HL-60 (cell line): ENCODE measurements around the gene GALNT14.

Experiments used
- POLR2AphosphoS5 ChIP-seq: IDR thresholded peaks from 2 replicates; pipeline ENCODE4 v1.6.1; 2012; ENCODE audit warnings: low read depth
- TF ChIP-seq, protein P1 (sequence below): IDR thresholded peaks from one replicate; pipeline ENCODE4 v1.5.1; 2011; ENCODE audit warnings: low read length, control low read depth, inconsistent platforms; ENCODE audit not compliant: insufficient read depth
- TF ChIP-seq, protein P2 (sequence below): IDR thresholded peaks from 2 replicates; pipeline ENCODE4 v1.6.1; 2012; ENCODE audit warnings: low read depth; ENCODE audit not compliant: insufficient replicate concordance

DNA sequence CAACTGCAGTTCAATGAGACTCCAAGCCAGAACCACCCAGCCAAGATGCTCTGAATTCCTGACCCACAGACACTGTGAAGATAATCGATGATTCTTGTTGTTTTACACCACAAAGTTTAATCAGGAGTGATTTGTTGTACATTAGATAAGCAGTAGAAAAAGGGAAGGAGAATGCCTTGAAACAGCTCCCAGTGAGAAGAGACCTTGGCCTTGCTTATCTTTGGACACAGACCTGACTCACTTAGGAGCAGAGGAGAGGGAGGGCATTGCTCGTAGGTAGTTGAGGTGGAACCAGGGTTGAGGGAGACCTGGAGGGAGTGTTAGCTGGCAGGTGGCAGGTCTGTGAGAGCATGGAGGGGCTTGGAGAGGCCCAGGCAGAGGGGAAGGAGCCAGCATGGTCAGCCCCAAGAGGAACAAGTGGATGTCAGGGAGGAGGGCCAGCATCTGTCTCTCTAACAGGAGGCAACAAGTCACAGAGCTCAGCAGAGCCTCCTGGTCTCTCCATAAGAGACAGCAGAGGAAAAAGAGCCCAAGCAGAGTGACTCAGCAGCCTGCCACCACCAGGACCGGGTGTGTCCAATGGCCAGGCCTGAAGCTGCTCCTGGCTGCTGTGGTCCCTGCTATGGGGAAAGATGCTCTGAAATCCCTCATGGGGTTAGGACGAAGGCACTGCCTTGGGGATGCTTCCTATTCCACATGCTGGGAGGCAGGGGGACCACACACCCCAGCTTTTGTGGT lies 169.4 kb downstream of the GALNT14 start:
- TF ChIP-seq, protein P1, sequence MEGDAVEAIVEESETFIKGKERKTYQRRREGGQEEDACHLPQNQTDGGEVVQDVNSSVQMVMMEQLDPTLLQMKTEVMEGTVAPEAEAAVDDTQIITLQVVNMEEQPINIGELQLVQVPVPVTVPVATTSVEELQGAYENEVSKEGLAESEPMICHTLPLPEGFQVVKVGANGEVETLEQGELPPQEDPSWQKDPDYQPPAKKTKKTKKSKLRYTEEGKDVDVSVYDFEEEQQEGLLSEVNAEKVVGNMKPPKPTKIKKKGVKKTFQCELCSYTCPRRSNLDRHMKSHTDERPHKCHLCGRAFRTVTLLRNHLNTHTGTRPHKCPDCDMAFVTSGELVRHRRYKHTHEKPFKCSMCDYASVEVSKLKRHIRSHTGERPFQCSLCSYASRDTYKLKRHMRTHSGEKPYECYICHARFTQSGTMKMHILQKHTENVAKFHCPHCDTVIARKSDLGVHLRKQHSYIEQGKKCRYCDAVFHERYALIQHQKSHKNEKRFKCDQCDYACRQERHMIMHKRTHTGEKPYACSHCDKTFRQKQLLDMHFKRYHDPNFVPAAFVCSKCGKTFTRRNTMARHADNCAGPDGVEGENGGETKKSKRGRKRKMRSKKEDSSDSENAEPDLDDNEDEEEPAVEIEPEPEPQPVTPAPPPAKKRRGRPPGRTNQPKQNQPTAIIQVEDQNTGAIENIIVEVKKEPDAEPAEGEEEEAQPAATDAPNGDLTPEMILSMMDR = no peak
- no peak for TF ChIP-seq POLR2AphosphoS5
- TF ChIP-seq, protein P2, sequence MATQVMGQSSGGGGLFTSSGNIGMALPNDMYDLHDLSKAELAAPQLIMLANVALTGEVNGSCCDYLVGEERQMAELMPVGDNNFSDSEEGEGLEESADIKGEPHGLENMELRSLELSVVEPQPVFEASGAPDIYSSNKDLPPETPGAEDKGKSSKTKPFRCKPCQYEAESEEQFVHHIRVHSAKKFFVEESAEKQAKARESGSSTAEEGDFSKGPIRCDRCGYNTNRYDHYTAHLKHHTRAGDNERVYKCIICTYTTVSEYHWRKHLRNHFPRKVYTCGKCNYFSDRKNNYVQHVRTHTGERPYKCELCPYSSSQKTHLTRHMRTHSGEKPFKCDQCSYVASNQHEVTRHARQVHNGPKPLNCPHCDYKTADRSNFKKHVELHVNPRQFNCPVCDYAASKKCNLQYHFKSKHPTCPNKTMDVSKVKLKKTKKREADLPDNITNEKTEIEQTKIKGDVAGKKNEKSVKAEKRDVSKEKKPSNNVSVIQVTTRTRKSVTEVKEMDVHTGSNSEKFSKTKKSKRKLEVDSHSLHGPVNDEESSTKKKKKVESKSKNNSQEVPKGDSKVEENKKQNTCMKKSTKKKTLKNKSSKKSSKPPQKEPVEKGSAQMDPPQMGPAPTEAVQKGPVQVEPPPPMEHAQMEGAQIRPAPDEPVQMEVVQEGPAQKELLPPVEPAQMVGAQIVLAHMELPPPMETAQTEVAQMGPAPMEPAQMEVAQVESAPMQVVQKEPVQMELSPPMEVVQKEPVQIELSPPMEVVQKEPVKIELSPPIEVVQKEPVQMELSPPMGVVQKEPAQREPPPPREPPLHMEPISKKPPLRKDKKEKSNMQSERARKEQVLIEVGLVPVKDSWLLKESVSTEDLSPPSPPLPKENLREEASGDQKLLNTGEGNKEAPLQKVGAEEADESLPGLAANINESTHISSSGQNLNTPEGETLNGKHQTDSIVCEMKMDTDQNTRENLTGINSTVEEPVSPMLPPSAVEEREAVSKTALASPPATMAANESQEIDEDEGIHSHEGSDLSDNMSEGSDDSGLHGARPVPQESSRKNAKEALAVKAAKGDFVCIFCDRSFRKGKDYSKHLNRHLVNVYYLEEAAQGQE = no peak
